Parathyroid adenoma (tissue), 2 donors: ENCODE data around the gene DDX11.
"Not testable (repeated sequence)": the region's sequence is repeated elsewhere in the genome, so short reads cannot be mapped to it uniquely, and the experiment has no call there.

ENCODE experiments used
- H2AFZ ChIP-seq: fragments of 300-600 bp; sonication (generic); one replicate; pipeline ENCODE4 v1.7.0; 2017; ENCODE audit warnings: antibody characterized with exemption, mild to moderate bottlenecking
- H3K27ac ChIP-seq: fragments of 300-600 bp; sonication (generic); one replicate; pipeline ENCODE4 v1.7.0; 2017
- H3K27me3 ChIP-seq: fragments of 300-600 bp; sonication (generic); one replicate; pipeline ENCODE4 v1.7.0; 2017; ENCODE audit warnings: low read length; ENCODE audit not compliant: control insufficient read depth, insufficient read depth
- H3K36me3 ChIP-seq: fragments of 300-600 bp; sonication (generic); one replicate; pipeline ENCODE4 v1.7.0; 2017; ENCODE audit warnings: low read length; ENCODE audit not compliant: control insufficient read depth, insufficient read depth
- H3K4me1 ChIP-seq: fragments of 300-600 bp; sonication (generic); one replicate; pipeline ENCODE4 v1.7.0; 2017; ENCODE audit warnings: control low read depth
- H3K4me2 ChIP-seq: fragments of 300-600 bp; sonication (generic); one replicate; pipeline ENCODE4 v1.7.0; 2017; ENCODE audit warnings: low read length
- H3K4me3 ChIP-seq: fragments of 300-600 bp; sonication (generic); one replicate; pipeline ENCODE4 v1.7.0; 2017; ENCODE audit warnings: low read depth, low read length
- H3K79me2 ChIP-seq: fragments of 300-600 bp; sonication (generic); one replicate; pipeline ENCODE4 v1.7.0; 2017; ENCODE audit warnings: control low read depth
- H3K9ac ChIP-seq: fragments of 300-600 bp; sonication (generic); one replicate; pipeline ENCODE4 v1.7.0; 2017; ENCODE audit warnings: mild to moderate bottlenecking
- H3K9me3 ChIP-seq: fragments of 300-600 bp; sonication (generic); one replicate; pipeline ENCODE4 v1.7.0; 2017; ENCODE audit warnings: low read length; ENCODE audit not compliant: control insufficient read depth
- TF ChIP-seq, protein P1 (sequence below): fragments of 300-600 bp; sonication (generic); IDR thresholded peaks from one replicate; pipeline ENCODE4 v1.7.0; 2017; ENCODE audit warnings: antibody characterized with exemption, mild to moderate bottlenecking
- donor health status: primary hyperparathyroidism.

The DDX11 gene

DNA sequence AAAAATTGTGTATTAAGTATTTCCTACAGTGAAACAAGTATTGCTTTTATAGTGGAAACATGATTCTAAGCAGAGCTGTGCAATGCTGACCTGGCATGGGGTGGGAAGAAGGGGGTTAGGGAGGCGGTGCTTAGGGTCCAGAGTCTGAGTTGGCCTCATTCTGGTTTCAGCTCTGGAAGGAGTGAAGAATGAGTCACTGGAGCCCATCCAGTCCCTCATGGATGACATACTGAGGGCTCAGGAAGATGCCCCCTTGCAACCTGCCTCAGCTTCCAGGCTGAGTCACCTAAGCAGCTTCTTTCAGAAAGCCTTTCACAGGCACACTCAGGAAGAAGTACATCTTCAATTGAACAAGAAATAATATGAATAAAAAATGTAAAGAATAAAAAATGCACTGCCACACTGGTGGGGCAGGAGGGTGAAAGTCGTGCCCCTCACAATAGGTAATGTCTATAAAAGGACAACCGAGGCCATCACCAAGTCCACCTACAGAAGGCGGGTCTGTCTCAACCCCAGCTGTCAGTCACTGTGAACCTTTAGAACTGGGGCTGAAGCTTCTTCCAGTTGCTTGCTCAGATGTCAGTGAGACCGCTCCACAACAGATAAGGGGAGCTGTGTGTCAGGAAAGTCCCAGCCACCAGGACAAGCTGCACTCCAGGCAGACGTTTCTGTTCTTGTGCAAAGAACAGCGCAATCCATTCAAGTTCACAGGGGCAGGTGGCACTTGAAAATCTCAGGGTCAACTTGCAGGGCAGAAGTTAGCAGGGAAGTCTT lies 20.8 kb upstream of the DDX11 start:
- H2AFZ ChIP-seq, H3K9ac ChIP-seq, H3K9me3 ChIP-seq, H3K4me2 ChIP-seq, H3K4me3 ChIP-seq, H3K27ac ChIP-seq, H3K36me3 ChIP-seq, H3K79me2 ChIP-seq, H3K4me1 ChIP-seq, H3K27me3 ChIP-seq: not testable (repeated sequence)

DNA sequence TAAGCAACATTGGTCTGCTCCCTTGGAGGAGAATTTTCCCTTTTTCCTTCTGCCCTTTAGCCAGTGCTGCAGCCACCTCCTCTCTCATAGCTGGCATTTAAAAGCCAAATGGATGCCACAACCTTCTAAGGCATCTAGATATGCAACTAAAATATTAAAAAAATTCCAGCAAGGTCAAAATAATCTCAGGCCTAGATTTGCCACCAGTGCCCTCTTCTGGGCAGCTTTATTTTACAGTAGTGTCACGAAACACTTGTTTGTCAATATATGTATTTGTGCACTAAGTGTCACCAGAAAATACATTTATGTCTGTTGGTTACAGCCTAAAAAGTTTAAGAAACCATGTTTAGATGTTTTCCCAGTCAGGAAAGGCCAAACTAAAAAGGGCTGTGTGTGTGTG lies 19.7 kb upstream of the DDX11 start:
- H3K27ac ChIP-seq, H2AFZ ChIP-seq, H3K27me3 ChIP-seq, H3K4me2 ChIP-seq, H3K4me1 ChIP-seq, H3K36me3 ChIP-seq, H3K9me3 ChIP-seq, H3K4me3 ChIP-seq, H3K79me2 ChIP-seq, H3K9ac ChIP-seq: not testable (repeated sequence)
- TF ChIP-seq, protein P1, sequence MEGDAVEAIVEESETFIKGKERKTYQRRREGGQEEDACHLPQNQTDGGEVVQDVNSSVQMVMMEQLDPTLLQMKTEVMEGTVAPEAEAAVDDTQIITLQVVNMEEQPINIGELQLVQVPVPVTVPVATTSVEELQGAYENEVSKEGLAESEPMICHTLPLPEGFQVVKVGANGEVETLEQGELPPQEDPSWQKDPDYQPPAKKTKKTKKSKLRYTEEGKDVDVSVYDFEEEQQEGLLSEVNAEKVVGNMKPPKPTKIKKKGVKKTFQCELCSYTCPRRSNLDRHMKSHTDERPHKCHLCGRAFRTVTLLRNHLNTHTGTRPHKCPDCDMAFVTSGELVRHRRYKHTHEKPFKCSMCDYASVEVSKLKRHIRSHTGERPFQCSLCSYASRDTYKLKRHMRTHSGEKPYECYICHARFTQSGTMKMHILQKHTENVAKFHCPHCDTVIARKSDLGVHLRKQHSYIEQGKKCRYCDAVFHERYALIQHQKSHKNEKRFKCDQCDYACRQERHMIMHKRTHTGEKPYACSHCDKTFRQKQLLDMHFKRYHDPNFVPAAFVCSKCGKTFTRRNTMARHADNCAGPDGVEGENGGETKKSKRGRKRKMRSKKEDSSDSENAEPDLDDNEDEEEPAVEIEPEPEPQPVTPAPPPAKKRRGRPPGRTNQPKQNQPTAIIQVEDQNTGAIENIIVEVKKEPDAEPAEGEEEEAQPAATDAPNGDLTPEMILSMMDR, result peak; percentile 25

DNA sequence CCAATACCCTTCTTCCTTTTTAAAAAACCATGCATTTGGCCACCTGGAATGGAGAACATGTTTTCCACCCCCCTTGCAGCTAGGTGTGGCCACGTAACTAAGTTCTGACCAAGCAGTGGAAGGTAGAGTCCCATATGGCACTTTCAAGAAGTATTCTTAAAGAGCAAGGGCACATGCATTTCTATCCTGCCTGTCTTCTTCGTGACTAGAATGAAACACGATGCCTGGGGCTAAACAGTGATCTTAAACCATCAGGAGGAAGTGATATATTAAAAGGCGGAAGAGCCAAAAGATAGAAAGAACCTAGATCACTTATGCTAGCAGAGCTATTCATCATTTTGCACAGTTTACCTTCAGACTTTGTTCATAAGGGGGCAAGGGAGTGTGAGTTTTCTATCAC lies 16.0 kb upstream of the DDX11 start:
- Histone ChIP-seq H3K27ac (no peak overlapping the region), H3K9me3 (no peaks in the 10 kb centered on the region), H3K9ac (no peak overlapping the region), H3K36me3 (no peaks in the 10 kb centered on the region), H3K4me1 (no peaks in the 10 kb centered on the region), H3K79me2 (no peaks in the 10 kb centered on the region), H3K4me3 (no peak overlapping the region), H2AFZ (no peak overlapping the region), H3K4me2 (no peak overlapping the region), H3K27me3 (no peaks in the 10 kb centered on the region)
- TF ChIP-seq, protein P1, result no peak

DNA sequence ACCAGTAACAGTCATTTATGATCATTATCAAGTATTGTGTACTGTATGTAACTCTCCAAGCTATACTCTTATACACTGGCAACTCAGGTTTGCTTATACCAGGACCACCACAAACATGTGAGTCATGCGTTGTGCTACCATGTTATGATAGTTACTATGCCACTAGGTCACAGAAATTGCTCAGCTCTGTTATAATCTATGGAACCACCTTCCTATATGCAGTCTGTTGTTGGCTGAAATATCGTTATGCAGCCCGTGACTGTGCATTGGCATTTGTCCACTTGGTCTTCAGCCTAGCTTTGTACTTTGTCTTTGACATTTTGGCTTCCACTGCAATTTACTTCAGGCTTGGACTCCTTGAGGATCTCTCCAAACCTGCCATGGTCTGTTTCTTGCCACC lies 7.5 kb upstream of the DDX11 start:
- H3K4me2 ChIP-seq, H3K4me1 ChIP-seq, H3K4me3 ChIP-seq, H3K27me3 ChIP-seq, H3K79me2 ChIP-seq, H2AFZ ChIP-seq, H3K9ac ChIP-seq, H3K9me3 ChIP-seq, H3K36me3 ChIP-seq, H3K27ac ChIP-seq: not testable (repeated sequence)

DNA sequence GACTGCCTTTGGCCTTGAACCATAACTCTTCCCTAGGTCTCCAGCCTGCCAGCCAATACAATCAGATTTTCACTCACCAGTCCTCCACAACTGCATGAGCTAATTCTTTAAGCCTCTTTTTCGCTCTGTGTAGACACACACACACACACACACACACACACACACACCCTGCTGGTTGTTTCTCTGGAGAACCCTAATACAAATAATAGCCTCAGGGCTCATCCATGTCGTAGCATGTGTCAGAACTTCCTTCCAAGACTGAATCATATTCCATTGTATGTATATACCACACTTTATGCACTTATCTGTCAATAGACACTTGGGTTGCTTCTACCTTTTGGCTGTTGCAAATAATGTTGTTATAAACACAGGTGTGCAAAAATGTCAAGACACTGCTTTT lies 6.0 kb upstream of the DDX11 start:
- not testable (repeated sequence) for H2AFZ ChIP-seq, H3K79me2 ChIP-seq, H3K9me3 ChIP-seq, H3K4me3 ChIP-seq, H3K9ac ChIP-seq, H3K4me1 ChIP-seq, H3K4me2 ChIP-seq, H3K36me3 ChIP-seq, H3K27ac ChIP-seq, H3K27me3 ChIP-seq

DNA sequence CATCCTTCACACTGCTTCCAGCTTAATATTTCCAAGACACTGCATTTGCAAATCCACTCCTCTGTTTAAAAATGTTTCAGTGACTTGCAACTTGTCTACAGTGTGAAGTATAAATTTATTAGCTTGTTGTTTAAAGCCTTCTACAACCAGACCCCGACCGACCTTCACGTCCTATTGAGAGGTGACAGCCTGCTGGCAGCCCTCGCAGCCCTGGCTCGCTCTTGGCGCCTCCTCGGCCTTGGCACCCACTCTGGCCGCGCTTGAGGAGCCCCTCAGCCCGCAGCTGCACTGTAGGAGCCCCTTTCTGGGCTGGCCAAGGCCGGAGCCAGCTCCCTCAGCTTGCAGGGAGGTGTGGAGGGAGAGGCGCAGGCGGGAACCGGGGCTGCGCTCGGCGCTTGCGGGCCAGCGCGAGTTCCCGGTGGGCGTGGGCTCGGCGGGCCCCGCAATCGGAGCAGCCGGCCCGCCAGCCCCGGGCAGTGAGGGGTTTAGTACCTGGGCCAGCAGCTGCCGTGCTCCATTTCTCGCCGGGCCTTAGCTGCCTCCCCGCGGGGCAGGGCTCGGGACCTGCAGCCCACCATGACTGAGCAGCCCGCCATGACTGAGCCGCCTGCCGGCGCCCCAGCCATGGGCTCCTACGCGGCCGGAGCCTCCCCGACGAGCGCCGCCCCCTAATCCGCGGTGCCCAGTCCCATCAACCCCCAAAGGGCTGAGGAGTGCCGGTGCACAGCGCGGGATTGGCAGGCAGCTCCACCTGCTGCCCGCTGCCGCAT lies 2.5 kb upstream of the DDX11 start:
- not testable (repeated sequence) for H3K27me3 ChIP-seq, H3K36me3 ChIP-seq, H3K9me3 ChIP-seq, H3K79me2 ChIP-seq, H3K9ac ChIP-seq, H3K27ac ChIP-seq, H3K4me1 ChIP-seq, H2AFZ ChIP-seq, H3K4me2 ChIP-seq, H3K4me3 ChIP-seq

DNA sequence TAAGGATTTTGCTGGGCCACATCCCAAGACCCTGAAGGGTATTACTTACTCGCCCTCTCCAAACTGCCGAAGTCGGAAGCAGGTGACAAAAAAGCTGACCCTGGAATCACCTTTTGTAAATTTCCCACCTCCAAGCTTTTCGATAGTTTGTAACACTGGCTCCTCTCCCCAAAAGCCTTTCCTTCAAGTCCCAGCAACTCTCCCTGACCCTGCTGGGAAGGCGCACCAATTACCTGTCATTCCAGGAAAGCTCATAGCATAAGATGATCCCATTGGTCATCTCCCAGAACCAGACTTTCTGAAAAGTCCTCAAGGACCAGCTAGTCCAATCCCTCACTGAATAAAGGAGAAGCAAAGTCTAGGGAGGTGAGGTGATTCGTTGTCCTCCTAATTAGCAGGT lies 698 bp upstream of the DDX11 start:
- H3K4me1 ChIP-seq, H3K27me3 ChIP-seq, H3K9me3 ChIP-seq, H3K36me3 ChIP-seq, H3K9ac ChIP-seq, H3K79me2 ChIP-seq: not testable (repeated sequence)
- Histone ChIP-seq H3K27ac (peak overlapping the region; percentile 73), H2AFZ (peak overlapping the region; percentile 78), H3K4me2 (peak overlapping the region; percentile 96), H3K4me3 (peak overlapping the region; percentile 89)

DNA sequence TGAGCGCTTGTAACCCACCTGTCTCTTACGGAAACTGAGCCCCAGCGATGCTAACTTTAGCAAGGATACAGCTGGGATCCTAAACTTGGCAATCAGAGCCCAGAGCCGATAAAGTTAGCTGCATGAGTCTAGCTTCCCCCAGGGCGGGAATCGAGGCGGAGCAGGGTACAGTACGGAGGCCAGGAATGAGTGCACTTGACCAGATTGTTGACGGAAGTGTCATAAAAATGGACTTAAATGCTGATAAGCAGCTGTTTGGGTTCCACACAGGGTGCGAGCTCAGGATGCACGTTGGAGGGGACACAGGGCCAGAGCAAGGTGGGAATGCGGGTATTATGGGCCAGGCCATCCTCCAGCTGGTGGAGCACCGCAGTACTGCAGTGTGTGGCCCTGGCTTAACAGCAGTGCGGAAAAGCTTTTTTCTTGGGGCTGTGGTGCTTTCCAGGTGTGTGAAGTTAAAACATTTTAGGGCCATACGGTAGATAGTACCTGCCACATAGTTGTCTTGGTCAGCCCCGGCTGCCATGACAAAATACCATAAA lies 744 bp downstream of the DDX11 start:
- not testable (repeated sequence) for H3K9ac ChIP-seq, H3K79me2 ChIP-seq, H3K9me3 ChIP-seq, H3K27me3 ChIP-seq, H3K36me3 ChIP-seq, H3K4me1 ChIP-seq
- peak overlapping the region; percentile 78 for H2AFZ ChIP-seq
- H3K4me2 ChIP-seq, result peak overlapping the region; percentile 96
- H3K27ac ChIP-seq, result peak overlapping the region; percentile 73
- H3K4me3 ChIP-seq, result peak overlapping the region; percentile 89

DNA sequence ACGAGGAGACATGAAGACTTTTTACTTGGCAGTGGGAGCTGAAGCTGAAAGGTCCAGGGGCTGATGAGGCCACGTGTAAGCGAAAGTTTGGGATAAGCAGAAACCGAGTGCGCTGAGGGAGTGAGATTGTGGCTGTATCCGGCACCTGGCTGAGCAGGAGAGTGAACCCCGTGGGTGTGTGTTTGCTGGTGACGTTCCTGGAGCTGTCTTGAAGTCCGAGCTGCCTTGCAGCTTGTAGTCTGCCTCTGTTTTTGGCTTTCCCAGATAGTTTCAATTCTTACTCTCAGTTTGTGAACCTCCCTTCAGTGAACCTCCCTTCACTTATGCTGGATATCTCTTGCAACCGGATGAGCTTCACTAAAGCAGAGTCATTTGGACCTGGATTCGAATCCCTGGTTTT lies 2.5 kb downstream of the DDX11 start:
- H3K4me1 ChIP-seq, H3K4me2 ChIP-seq, H3K9me3 ChIP-seq, H3K4me3 ChIP-seq, H3K79me2 ChIP-seq, H2AFZ ChIP-seq, H3K9ac ChIP-seq, H3K36me3 ChIP-seq, H3K27me3 ChIP-seq, H3K27ac ChIP-seq: not testable (repeated sequence)
